HG03439 (cell line): ENCODE data around the gene C2orf68.
"Not testable (repeated sequence)": the region's sequence is repeated elsewhere in the genome, so short reads cannot be mapped to it uniquely, and the experiment has no call there.

Experiments
- ATAC-seq: cut with Tn5 transposase; IDR thresholded peaks from one replicate; pipeline ENCODE4 v1.9.1; 2021; ENCODE audit warnings: mild to moderate bottlenecking, moderate library complexity; ENCODE audit not compliant: unreplicated experiment

Gene C2orf68

DNA sequence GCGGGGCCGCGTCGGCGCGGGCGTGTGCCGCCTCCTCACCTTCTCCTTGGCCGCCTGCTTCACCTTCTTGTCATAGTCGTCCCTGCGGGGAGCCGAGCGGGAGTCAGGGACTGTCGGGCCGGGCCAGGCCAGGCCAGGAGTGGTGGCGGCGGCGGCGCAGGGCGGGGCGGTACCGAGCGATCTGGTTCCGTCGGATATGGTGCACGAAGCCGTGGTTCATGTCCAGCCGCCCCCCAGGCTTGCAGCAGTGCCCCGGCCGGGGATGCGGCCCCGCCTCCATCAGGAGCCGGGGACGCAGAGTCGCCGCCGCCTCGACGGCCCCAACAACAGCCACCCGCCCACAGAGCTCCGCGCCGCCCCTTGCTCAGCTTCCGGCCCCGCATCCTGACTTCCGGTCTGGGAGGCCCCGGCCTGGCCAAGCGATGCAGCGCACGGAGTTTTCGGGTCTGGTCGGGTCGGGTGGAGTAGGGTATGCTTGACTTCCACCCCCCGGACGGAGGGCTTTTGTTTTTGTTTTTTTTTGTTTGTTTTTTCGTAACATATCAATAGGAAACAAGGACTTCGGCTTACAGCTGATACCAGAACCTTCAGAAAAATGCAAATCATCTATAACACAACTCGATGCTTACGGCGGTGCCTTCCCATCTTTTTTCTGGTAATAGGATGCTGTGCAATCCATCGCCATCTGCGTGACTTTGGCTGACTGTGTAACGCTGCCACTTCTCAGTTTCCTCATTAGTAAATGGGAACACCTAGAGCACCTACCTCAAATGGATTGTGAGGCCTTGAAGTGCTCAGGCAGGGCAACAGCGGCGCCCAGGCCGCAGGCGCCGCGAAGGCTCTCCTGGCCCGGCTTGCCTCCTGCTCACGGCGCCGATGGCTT, at the start of gene C2orf68:
Gene C2orf68, minus strand, starts transcription at position 362 of the 883 bp plus-strand sequence. Its CDS starts 82 bp downstream, at position 280.
- peak; percentile 77 for ATAC-seq

- ATAC-seq, result no peak
Observed at GRCh38 chr2:85661139-85661858, 49.4 kb upstream of the C2orf68 start.

- no peak for ATAC-seq
Observed at GRCh38 chr2:85660725-85661124, 48.9 kb upstream of the C2orf68 start.

DNA sequence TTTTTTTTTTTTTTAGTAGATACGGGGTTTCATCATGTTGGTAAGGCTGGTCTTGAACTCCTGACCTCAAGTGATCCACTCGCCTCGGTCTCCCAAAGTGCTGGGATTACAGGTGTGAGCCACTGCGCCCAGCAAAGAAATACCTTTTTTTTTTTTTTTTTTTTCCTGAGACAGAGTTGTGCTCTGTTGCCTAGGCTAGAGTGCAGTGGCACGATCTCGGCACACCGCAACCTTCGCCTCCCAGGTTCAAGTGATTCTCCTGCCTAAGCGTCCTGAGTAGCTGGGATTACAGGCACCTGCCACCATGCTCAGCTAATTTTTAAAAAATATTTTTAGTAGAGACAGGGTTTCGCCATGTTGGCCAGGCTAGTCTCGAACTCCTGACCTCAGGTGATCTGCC, 48.4 kb upstream of the C2orf68 start:
- not testable (repeated sequence) for ATAC-seq

GRCh38 chr2:85659324-85659981, 47.6 kb upstream of the C2orf68 start:
- no peak for ATAC-seq

DNA sequence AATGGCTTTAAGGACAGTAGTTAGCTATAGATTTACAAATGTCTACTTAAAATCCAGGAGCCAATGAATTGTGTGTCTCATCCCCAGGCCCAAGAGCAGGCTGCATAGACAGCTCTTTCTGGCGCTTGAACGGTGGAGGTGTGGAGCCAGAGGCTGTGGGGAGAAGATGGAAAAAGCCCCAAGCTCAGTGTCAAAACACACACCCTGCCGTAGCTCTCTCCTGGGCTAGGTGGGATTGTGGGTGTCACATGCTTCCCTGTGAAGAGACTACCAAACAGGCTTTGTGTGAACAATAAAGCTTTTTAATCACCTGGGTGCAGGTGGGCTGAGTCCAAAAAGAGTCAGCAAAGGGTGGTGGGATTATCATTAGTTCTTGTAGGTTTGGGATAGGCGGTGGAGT, 45.5 kb upstream of the C2orf68 start:
- ATAC-seq, result not testable (repeated sequence)

DNA sequence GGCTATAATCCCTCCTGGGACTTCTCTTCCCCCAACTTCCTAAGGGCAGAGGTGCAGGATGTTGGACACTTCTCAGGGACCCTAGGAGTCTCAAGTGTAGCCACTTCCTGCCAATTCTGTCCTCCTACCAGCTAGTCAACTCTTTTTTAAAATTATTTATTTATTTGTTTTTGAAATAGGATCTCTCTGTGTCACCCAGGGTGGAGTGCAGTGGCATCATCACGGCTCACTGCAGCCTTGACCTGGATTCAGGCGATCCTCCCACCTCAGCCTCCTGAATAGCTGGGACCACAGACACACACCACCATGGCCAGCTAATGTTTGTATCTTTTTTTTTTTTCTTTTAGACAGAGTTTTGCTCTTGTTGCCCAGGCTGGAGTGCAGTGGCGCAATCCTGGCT, 44.6 kb upstream of the C2orf68 start:
- no peak for ATAC-seq

GRCh38 chr2:85655961-85656417, 44.1 kb upstream of the C2orf68 start:
- ATAC-seq, result no peak

GRCh38 chr2:85653996-85654395, 42.1 kb upstream of the C2orf68 start:
- ATAC-seq, result no peak

DNA sequence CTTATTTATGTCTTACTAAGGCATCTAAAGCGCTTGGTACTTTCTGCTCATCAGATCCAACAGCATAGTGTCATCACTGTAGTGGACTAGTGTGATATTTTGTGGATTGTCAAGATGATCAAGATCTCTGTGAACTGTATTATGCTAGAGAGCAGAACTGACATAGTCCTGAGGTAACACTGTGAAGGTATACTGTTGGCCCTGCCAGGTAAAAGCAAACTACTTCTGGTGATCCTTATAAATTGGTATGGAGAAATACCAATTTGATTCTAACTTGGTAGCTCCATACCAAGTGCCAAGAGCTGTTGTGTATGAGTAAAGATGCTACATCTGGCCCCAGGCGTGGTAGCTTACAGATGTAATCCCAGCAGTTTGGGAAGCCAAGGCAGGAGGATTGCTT, 40.2 kb upstream of the C2orf68 start:
- ATAC-seq, result no peak

DNA sequence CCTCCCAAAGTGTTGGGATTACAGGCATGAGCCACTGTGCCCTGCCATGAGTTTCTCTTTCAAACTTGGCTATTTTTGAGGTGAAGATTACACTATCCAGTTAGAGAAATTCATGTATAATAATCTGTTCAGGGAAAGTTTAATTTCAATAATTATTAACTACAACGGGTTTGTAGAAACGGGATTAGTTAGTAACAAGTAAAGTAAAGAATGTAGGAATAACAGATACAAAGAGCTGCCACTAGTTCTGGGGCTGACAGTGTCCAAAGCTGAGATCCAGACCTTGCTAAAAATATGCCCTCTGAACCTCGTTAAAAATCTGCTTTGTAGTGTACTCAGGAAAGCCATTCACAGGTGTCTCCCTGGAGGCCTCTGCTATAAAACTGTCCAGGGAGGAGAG, 39.2 kb upstream of the C2orf68 start:
- no peak for ATAC-seq

- no peak for ATAC-seq
Observed at GRCh38 chr2:85650456-85650855, 38.6 kb upstream of the C2orf68 start.

DNA sequence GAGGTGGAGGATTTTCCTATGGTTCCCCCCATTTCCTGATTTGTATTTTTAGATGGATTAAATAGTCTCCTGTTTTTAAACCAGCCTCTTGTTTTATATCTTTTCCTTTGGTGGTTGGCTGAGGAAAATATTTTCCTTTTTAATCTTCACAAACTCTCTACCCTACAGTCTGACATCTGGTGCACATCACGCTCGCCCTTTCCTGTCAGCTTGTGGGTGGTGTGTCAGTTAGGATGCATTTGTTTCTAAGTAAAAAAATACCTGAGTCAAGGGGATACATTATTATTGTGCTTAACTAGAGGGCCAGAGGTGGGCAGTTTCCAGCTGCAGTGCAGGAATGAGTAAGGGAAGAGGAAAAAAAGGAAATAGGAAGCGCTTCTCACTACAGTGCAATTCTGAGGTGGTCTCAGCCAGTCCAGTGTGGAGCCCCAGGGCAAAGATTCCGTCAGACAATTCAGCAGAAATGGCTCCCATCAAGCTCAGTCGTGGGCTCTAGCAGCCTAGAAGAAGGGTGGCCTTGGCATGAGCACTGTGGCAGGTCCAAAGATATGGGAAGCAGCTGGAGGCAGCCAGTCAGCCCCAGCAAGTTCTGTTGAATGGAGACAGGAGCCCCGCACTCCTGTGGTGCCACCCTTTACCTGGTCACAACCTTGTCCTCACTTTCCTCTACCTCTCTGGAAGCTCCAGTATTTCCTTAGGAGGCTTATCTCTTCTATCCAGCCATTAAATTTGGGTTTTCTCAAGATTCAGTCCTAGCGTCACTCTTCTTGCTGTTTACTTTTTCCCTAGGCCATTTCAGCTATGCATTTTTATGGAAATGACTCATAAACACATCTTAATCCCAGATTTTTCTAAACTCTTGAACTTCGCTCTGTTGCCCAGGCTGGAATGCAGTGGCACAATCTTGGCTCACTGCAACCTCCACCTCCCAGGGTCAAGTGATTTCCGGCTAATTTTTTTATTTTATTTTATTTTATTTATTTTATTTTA, 37.6 kb upstream of the C2orf68 start:
- ATAC-seq, result no peak

DNA sequence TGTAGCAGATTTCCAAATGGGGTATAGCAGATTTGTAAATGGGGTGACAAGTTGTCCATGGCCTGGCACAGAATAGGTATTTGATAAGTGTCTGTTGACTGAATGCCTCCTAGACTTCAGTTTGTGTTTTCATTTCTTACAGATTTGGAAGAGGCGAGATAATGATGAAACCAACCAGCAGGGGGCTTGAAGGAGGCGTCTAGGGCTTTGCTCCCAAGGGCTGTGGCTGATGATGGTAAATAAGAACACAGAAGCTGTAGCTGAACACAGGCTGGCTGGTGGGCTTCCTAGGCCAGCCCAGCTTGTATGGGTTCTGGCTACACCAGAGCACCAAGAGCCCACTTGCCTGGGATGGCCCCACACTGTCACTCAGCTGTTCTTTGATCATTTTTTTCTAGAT, 36.8 kb upstream of the C2orf68 start:
- no peak for ATAC-seq

- ATAC-seq, result no peak
Observed at GRCh38 chr2:85647823-85648526, 36.1 kb upstream of the C2orf68 start.

DNA sequence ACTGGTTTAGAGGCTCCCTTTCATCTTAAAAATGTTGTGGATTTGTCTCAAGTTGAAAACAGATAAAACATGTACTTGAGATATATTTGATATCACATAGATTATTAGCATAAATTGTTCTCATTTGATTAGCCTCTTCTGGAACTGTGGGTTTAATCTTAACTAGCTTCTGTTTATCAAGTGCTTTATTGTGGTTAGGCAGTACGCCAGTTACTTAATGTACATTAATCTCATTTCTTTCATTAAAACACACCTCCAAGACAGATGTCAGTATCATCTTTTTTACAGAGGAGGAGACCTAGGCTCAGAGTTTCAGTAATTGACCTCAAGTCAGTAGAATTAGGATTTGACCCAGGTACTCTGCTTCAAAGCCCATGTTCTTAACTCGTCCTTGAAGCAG, 34.3 kb upstream of the C2orf68 start:
- ATAC-seq, result no peak

GRCh38 chr2:85644909-85645308, 33.0 kb upstream of the C2orf68 start:
- ATAC-seq, result no peak

DNA sequence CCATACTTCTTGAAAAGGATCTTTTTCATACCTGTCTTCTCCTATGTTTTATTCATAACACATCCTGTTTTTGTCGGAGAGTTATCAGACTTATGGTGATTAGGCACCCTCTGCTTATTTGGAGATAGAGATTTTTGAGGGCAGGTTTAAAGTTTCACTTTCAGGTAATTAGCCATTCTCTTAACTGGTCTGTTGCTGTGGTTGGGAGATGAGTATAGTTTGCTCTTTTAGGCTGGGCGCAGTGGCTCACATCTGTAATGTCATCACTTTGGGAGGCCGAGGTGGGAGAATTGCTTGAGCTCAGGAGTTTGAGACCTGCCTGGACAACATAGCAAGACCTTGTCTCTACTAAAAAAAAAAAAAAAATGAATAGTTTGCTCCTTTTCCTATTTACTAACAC, 30.9 kb upstream of the C2orf68 start:
- ATAC-seq, result no peak

- ATAC-seq, result no peak
Observed at GRCh38 chr2:85635636-85636035, 23.8 kb upstream of the C2orf68 start.

GRCh38 chr2:85635011-85635410, 23.1 kb upstream of the C2orf68 start:
- ATAC-seq, result no peak
